K562 (cell line): ENCODE data around the gene ZNF438. TPM values are rescaled to one million over a fixed set of nuclear protein-coding genes. Genes with fewer than 3 reads are reported as not detected.

Experiments used
- ATAC-seq: fragments of 200-7000 bp; cut with Tn5 transposase; 3 replicates; pipeline ENCODE4 v1.9.1; 2020; ENCODE audit warnings: moderate library complexity
- BruUV-seq: library from RNA; stranded (reverse); fragments of 400-500 nt; replicated peaks from 2 replicates; lab custom pipeline; 2021; lab: Mats Ljungman, UMichigan
- CTCF ChIA-PET: fragments of 300-600 bp; formaldehyde crosslinking; extraction: SDS; loops from one replicate; lab custom pipeline; 2021; ENCODE audit warnings: low intra/inter-chr PET ratio; lab: Yijun Ruan, JAX
- POLR2A ChIA-PET: fragments of 300-600, 350-650 bp; sonication (Branson Sonifier 250); formaldehyde crosslinking; extraction: SDS; loops from one replicate; lab custom pipeline; 2021; ENCODE audit warnings: antibody characterized with exemption, inconsistent platforms; lab: Yijun Ruan, JAX
- DNase-seq, 4 experiments: peaks; one replicate each; pipeline versions ENCODE4 v3.0.0 to v3.0.0-alpha.2; 2011 to 2018; ENCODE audit warnings: low spot score in 3 of 4, mixed read lengths in 3 of 4; ENCODE audit errors: extremely low read depth in 1 of 4
- FAIRE-seq: peaks from 2 replicates; lab custom pipeline; 2011; peaks lifted over from hg19 to GRCh38; lab: Jason Lieb, UNC
- H2AFZ ChIP-seq: 2 replicates; pipeline ENCODE4 v1.6.0; 2011; ENCODE audit warnings: low read depth, low read length, control low read depth, inconsistent platforms
- H3K27ac ChIP-seq: fragments of 200-600 bp; 3 replicates; pipeline ENCODE4 v1.8.0; 2011; ENCODE audit warnings: low read depth, mild to moderate bottlenecking, control low read depth, inconsistent platforms, low read length, moderate library complexity, mixed read lengths; ENCODE audit errors: extremely low read depth
- H3K27me3 ChIP-seq, 2 experiments: fragments of 300-600 bp in 1 of 2; 2 replicates in 1 of 2; 3 replicates in 1 of 2; pipeline versions ENCODE4 v1.6.0 to v1.8.0; 2011; ENCODE audit warnings: inconsistent platforms in 2 of 2, low read length in 2 of 2, mild to moderate bottlenecking in 1 of 2, mixed read lengths in 1 of 2, moderate library complexity in 1 of 2; ENCODE audit not compliant: control insufficient read depth in 2 of 2, insufficient read depth in 2 of 2
- H3K36me3 ChIP-seq: fragments of 300-600 bp; 3 replicates; pipeline ENCODE4 v1.8.0; 2011; ENCODE audit warnings: mild to moderate bottlenecking, low read length, inconsistent platforms; ENCODE audit not compliant: control insufficient read depth, insufficient read depth
- H3K4me1 ChIP-seq, 2 experiments: fragments of 200-600 bp in 1 of 2; replicated peaks in 1 of 2; 2 replicates in 1 of 2; 3 replicates in 1 of 2; pipeline versions ENCODE4 v1.5.1 to v1.8.0; 2011; ENCODE audit warnings: inconsistent platforms in 2 of 2, low read length in 2 of 2, mild to moderate bottlenecking in 1 of 2, mixed read lengths in 1 of 2, moderate library complexity in 1 of 2; ENCODE audit not compliant: control insufficient read depth in 2 of 2, insufficient read depth in 2 of 2
- H3K4me2 ChIP-seq: 2 replicates; pipeline ENCODE4 v1.6.1; 2011; ENCODE audit warnings: low read length, control low read depth, inconsistent platforms, mixed read lengths; ENCODE audit not compliant: insufficient read depth
- H3K4me3 ChIP-seq: fragments of 200-600 bp; sonication (generic), shearing (Covaris generic); 2 replicates; pipeline ENCODE4 v1.5.1; 2016; ENCODE audit warnings: control low read depth, inconsistent platforms
- H3K79me2 ChIP-seq: fragments of 200-600 bp; 3 replicates; pipeline ENCODE4 v1.8.0; 2011; ENCODE audit warnings: low read length, inconsistent platforms; ENCODE audit not compliant: control insufficient read depth, insufficient read depth
- H3K9ac ChIP-seq, 2 experiments: 2 replicates each; pipeline versions ENCODE4 v1.6.0 to v1.6.1; 2011; ENCODE audit warnings: low read depth in 2 of 2, low read length in 2 of 2, control low read depth in 1 of 2, inconsistent platforms in 1 of 2, mild to moderate bottlenecking in 1 of 2, mixed read lengths in 1 of 2; ENCODE audit not compliant: insufficient read depth in 1 of 2
- H3K9me1 ChIP-seq: one replicate; pipeline ENCODE4 v1.6.0; 2011; ENCODE audit warnings: inconsistent platforms, mild to moderate bottlenecking, low read length, moderate library complexity; ENCODE audit not compliant: control insufficient read depth, insufficient read depth
- H3K9me3 ChIP-seq: replicated peaks from 2 replicates; pipeline ENCODE4 v1.5.1; 2011; ENCODE audit warnings: low read depth, low read length, inconsistent platforms; ENCODE audit not compliant: control insufficient read depth, insufficient read depth
- H4K20me1 ChIP-seq: replicated peaks from 2 replicates; pipeline ENCODE4 v1.6.1; 2011; ENCODE audit warnings: low read length, inconsistent platforms, mixed read lengths; ENCODE audit not compliant: control insufficient read depth, insufficient read depth
- CAMTA2 ChIP-seq: fragments of 250-450 bp; sonication (Bioruptor Pico); conservative IDR thresholded peaks from 2 replicates; pipeline ENCODE4 v1.5.1; 2022
- GABPB2 ChIP-seq: fragments of 250-450 bp; sonication (Bioruptor Pico); conservative IDR thresholded peaks from 2 replicates; pipeline ENCODE4 v1.5.1; 2021; ENCODE audit warnings: mild to moderate bottlenecking
- ZNF707 ChIP-seq: fragments of 250-450 bp; sonication (Bioruptor Pico); conservative IDR thresholded peaks from 2 replicates; pipeline ENCODE4 v1.8.0; 2022; ENCODE audit warnings: inconsistent platforms, mild to moderate bottlenecking, moderate library complexity
- WGBS: fragments of 100-300 bp; shearing (Covaris generic); methylation state at CpG from one replicate; pipeline ENCODE4 v1.1.6; 2016; ENCODE audit warnings: low coverage, mixed read lengths; ENCODE audit not compliant: insufficient coverage; ENCODE audit errors: missing lambda C conversion rate; 5-methylcytosine and 5-hydroxymethylcytosine counted together
- in situ Hi-C: fragments of 300-500 bp; cut with MboI; formaldehyde crosslinking; loops from 4 replicates; pipeline ENCODE4 v1.15.0; 2018; ENCODE audit warnings: inconsistent platforms, mixed read lengths
- intact Hi-C: fragments of 100-400 bp; cut with micrococcal nuclease; formaldehyde crosslinking; loops from 2 replicates; pipeline ENCODE4 v1.14.2; 2022
- polyA plus RNA-seq, 8 experiments: library from polyadenylated mRNA; depleted of rRNA in 4 of 8; stranded (reverse) in 5 of 8; unstranded in 3 of 8; fragments of >200 nt; fragmentation: Nextera tagmentation in 2 of 8; fragmentation: Illumina TruSeq in 1 of 8; extraction: Ambion mirVana in 2 of 8; extraction: Trizol in 1 of 8; gene quantifications; 2 replicates each; pipeline versions ENCODE4 v1.2.1 to v1.2.3, GENCODE V29; 2011 to 2014; ENCODE audit warnings: inconsistent platforms in 1 of 8, missing spikeins in 1 of 8
- total RNA-seq, 7 experiments: library from RNA; depleted of rRNA in 6 of 7; stranded (reverse); fragments of >200 nt in 6 of 7; fragmentation: Illumina TruSeq in 2 of 7; extraction: Trizol in 2 of 7; gene quantifications; 2 replicates each; pipeline versions ENCODE4 v1.2.1 to v1.2.3, GENCODE V29; 2011 to 2021; ENCODE audit warnings: low replicate concordance in 1 of 7
- TF ChIP-seq, protein P1 (sequence below): fragments of 250-450 bp; sonication (Bioruptor Pico); IDR thresholded peaks from 2 replicates; pipeline ENCODE4 v1.8.0; 2021; ENCODE audit warnings: moderate library complexity, mild to moderate bottlenecking, inconsistent platforms

Gene ZNF438
- total and polyA plus RNA-seq, 9 of the 15 experiments (the other 6 are each of a cell fraction or from before 2014, with no cell fraction given), result 0.45 to 1.5 (median 0.91) TPM

DNA sequence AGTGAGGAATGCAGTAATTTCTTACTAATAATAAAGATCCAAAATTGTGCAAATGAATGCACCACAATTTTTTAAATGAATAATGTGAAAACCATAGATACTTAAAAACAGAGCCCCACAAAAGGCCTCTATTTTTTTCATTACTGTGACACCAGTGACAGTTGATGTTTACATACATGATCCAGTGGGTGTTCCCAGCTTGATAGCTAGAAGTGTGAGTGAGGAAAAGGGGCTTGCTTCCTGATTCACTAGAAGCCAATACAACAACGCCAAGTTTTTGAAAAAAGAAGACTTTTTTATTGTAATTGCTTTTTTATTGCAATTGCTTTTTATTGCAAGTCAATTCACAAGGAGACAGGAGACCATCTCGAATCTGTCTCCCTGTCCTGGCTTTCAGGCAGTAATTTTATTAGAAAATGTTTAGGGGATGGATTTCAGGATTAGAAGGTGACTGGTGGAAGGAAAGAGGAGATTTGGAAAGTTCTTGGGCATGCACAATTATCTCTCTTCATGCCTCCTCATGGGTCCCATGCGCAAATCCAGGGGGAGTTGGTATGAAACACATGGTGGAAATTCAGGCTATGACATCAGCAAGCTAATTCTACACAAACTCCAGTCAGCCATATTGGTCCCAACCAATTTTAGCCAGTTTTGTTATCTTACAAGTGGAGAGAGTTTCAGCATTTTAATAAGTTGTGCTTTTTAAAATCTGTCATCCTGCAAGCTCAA is 44.4 kb upstream of the ZNF438 start:
- no peak overlapping the region for H3K4me3 ChIP-seq
- no peak overlapping the region for H2AFZ ChIP-seq
- peaks cover under 1 to 5% of the 10 kb centered on the region in 2 experiments; a peak in 2 of 5 replicates for H3K27me3 ChIP-seq
- DNase-seq, result no peak
- H3K36me3 ChIP-seq, result no peaks in the 10 kb centered on the region
- ChIA-PET POLR2A (no interaction called here), CTCF (no interaction called here)
- no TSS peak for BruUV-seq
- no peaks in the 10 kb centered on the region for H3K4me1 ChIP-seq
- no peaks in the 10 kb centered on the region for H3K9me1 ChIP-seq
- H3K9me3 ChIP-seq, result no peaks in the 10 kb centered on the region
- H3K4me2 ChIP-seq, result no peak overlapping the region
- in situ Hi-C loops, result no loop called here
- 0% methylated on average over 3 of the region's 3 CpGs for WGBS
- H4K20me1 ChIP-seq, result no peaks in the 10 kb centered on the region
- no peak for ATAC-seq
- no peak for FAIRE-seq
- no peak overlapping the region for H3K27ac ChIP-seq
- no peak overlapping the region for H3K9ac ChIP-seq
- TF ChIP-seq, protein P1, sequence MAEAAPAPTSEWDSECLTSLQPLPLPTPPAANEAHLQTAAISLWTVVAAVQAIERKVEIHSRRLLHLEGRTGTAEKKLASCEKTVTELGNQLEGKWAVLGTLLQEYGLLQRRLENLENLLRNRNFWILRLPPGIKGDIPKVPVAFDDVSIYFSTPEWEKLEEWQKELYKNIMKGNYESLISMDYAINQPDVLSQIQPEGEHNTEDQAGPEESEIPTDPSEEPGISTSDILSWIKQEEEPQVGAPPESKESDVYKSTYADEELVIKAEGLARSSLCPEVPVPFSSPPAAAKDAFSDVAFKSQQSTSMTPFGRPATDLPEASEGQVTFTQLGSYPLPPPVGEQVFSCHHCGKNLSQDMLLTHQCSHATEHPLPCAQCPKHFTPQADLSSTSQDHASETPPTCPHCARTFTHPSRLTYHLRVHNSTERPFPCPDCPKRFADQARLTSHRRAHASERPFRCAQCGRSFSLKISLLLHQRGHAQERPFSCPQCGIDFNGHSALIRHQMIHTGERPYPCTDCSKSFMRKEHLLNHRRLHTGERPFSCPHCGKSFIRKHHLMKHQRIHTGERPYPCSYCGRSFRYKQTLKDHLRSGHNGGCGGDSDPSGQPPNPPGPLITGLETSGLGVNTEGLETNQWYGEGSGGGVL (CRISPR knock-in tag), result no peak
- TF ChIP-seq GABPB2 (CRISPR knock-in tag) (no peak), CAMTA2 (CRISPR knock-in tag) (no peak), ZNF707 (CRISPR knock-in tag) (no peak)
- intact Hi-C loops, result no loop called here
- H3K79me2 ChIP-seq, result no peaks in the 10 kb centered on the region
